ENCODE results near the gene PASK. TPM values are rescaled to one million over a fixed set of nuclear protein-coding genes. Genes with fewer than 3 reads are reported as not detected.

Gene PASK
- total and polyA plus RNA-seq, 2 of the 4 experiments (the other 2 are of a cell fraction): 4.1 TPM

GRCh38 chr2:241128266-241128665 lies 21.0 kb downstream of the PASK start:
- H2AFZ ChIP-seq (replicated peaks; ENCODE audit: low read length, poor library complexity): no peak overlapping the region
- no peaks in the 10 kb centered on the region for H3K79me1 ChIP-seq (ENCODE audit: low read depth in 1 of 2, low read length in 2 of 2)
- H3K27ac ChIP-seq (ENCODE audit: insufficient read depth, low read length): no peak overlapping the region
- DNase-seq (no peak), ATAC-seq (ENCODE audit: low read depth) (no peak)
- H3K18ac ChIP-seq (ENCODE audit: low read depth, low read length): no peak overlapping the region
- H3K4me1 ChIP-seq (ENCODE audit: control insufficient read depth, insufficient read depth, low read length): no peaks in the 10 kb centered on the region
- H3K56ac ChIP-seq (ENCODE audit: extremely low read depth, insufficient read depth, low read length): no peak overlapping the region
- in situ Hi-C loops (cut with MboI; ENCODE audit: low sequenced_read_pairs): no loop called here
- ChIA-PET POLR2A (ENCODE audit: unreplicated experiment) (no interaction called here), CTCF (interaction anchor here (1.7 kb wide), 1 partner anchor 9 kb away, joined by 4 read pairs; no protein-coding TSS in a partner anchor)
- H2AK5ac ChIP-seq (ENCODE audit: low read depth, low read length): no peak overlapping the region
- no peak overlapping the region for H3K4ac ChIP-seq (ENCODE audit: low read depth, low read length)
- no peak overlapping the region for H2BK15ac ChIP-seq (ENCODE audit: low read depth, low read length)
- H3K9me1 ChIP-seq (ENCODE audit: insufficient read depth, low read length): peaks cover 3% of the 10 kb centered on the region
- no peaks in the 10 kb centered on the region for H4K20me1 ChIP-seq (ENCODE audit: insufficient read depth, low read length)
- no peak overlapping the region for H2AK9ac ChIP-seq (replicated peaks; ENCODE audit: low read depth, low read length, poor library complexity)
- no peak overlapping the region for H3K4me3 ChIP-seq (ENCODE audit: insufficient read depth, low read depth, low read length)
- H3K9me3 ChIP-seq (ENCODE audit: control insufficient read depth, insufficient read depth, low read length): no peaks in the 10 kb centered on the region
- no peak overlapping the region for H2BK120ac ChIP-seq (ENCODE audit: low read depth, low read length)
- no peak overlapping the region for H4K91ac ChIP-seq (ENCODE audit: insufficient read depth, low read depth, low read length)
- no CpG with 5 or more reads among the region's 8 CpGs for WGBS, 2 experiments (ENCODE audit: extremely low coverage in 2 of 2, insufficient read length in 1 of 2)
- H3K36me3 ChIP-seq (ENCODE audit: control insufficient read depth, insufficient read depth, low read length): peaks cover 4% of the 10 kb centered on the region; the same call in 1 of the 2 replicates
- H4K8ac ChIP-seq (ENCODE audit: low read depth in 2 of 2, low read length in 2 of 2): no peak overlapping the region
- H3K14ac ChIP-seq (replicated peaks; ENCODE audit: low read depth, low read length): no peak overlapping the region
- H3K27me3 ChIP-seq (ENCODE audit: control insufficient read depth, insufficient read depth, low read length): no peaks in the 10 kb centered on the region
- TF ChIP-seq, protein P1, sequence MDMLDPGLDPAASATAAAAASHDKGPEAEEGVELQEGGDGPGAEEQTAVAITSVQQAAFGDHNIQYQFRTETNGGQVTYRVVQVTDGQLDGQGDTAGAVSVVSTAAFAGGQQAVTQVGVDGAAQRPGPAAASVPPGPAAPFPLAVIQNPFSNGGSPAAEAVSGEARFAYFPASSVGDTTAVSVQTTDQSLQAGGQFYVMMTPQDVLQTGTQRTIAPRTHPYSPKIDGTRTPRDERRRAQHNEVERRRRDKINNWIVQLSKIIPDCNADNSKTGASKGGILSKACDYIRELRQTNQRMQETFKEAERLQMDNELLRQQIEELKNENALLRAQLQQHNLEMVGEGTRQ (IDR thresholded peaks at IDR 0.05; ENCODE audit: low read depth, low read length): no peak
- TF ChIP-seq, protein P2, sequence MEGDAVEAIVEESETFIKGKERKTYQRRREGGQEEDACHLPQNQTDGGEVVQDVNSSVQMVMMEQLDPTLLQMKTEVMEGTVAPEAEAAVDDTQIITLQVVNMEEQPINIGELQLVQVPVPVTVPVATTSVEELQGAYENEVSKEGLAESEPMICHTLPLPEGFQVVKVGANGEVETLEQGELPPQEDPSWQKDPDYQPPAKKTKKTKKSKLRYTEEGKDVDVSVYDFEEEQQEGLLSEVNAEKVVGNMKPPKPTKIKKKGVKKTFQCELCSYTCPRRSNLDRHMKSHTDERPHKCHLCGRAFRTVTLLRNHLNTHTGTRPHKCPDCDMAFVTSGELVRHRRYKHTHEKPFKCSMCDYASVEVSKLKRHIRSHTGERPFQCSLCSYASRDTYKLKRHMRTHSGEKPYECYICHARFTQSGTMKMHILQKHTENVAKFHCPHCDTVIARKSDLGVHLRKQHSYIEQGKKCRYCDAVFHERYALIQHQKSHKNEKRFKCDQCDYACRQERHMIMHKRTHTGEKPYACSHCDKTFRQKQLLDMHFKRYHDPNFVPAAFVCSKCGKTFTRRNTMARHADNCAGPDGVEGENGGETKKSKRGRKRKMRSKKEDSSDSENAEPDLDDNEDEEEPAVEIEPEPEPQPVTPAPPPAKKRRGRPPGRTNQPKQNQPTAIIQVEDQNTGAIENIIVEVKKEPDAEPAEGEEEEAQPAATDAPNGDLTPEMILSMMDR (conservative IDR thresholded peaks at IDR 0.05; ENCODE audit: low read depth, low read length): no peak
- TF ChIP-seq FOS (IDR thresholded peaks at IDR 0.05; ENCODE audit: low read depth, low read length) (no peak), SMC3 (IDR thresholded peaks at IDR 0.05; ENCODE audit: low read depth, low read length) (no peak), CHD1 (IDR thresholded peaks at IDR 0.05; ENCODE audit: low read depth, low read length) (no peak), CEBPB (IDR thresholded peaks at IDR 0.05; ENCODE audit: low read depth, low read length) (no peak), NFE2L2 (IDR thresholded peaks at IDR 0.05; ENCODE audit: low read depth, low read length) (no peak)
- TF ChIP-seq, protein P3, sequence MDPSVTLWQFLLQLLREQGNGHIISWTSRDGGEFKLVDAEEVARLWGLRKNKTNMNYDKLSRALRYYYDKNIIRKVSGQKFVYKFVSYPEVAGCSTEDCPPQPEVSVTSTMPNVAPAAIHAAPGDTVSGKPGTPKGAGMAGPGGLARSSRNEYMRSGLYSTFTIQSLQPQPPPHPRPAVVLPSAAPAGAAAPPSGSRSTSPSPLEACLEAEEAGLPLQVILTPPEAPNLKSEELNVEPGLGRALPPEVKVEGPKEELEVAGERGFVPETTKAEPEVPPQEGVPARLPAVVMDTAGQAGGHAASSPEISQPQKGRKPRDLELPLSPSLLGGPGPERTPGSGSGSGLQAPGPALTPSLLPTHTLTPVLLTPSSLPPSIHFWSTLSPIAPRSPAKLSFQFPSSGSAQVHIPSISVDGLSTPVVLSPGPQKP (IDR thresholded peaks at IDR 0.05; ENCODE audit: borderline replicate concordance, low read depth, low read length): no peak
- no peak overlapping the region for H3K9ac ChIP-seq (ENCODE audit: low read depth, low read length)
- no peak overlapping the region for H2BK5ac ChIP-seq (ENCODE audit: low read depth, low read length, poor library complexity, severe bottlenecking)
- H3K4me2 ChIP-seq (ENCODE audit: low read depth, low read length): no peak overlapping the region
- H2BK20ac ChIP-seq (ENCODE audit: low read depth, low read length): no peak overlapping the region
- H4K5ac ChIP-seq (ENCODE audit: low read depth, low read length): no peak overlapping the region
- dilution Hi-C loops (cut with HindIII; ENCODE audit: low sequenced_read_pairs, unreplicated experiment): no loop called here
- BruUV-seq (replicated peaks): no TSS peak
- intact Hi-C loops (cut with micrococcal nuclease): no loop called here
- H3K23ac ChIP-seq (ENCODE audit: low read depth, low read length): no peak overlapping the region

Measured in IMR-90 (cell line).